Neural progenitor cell (in vitro differentiated cells): ENCODE measurements around the gene MAB21L4.

Experiments
- EZH2 ChIP-seq: fragments of 200-600 bp; sonication (generic); IDR thresholded peaks from 2 replicates; pipeline ENCODE4 v1.6.1; 2017; ENCODE audit warnings: antibody characterized with exemption, mild to moderate bottlenecking, moderate library complexity
- EZH2phosphoT487 ChIP-seq: fragments of 200-600 bp; sonication (generic); IDR thresholded peaks from 2 replicates; pipeline ENCODE4 v1.6.1; 2017; ENCODE audit warnings: antibody characterized with exemption
- TF ChIP-seq, protein P1 (sequence below): fragments of 200-600 bp; sonication (generic); IDR thresholded peaks from 2 replicates; pipeline ENCODE4 v1.5.1; 2017; ENCODE audit warnings: antibody characterized with exemption, mild to moderate bottlenecking

DNA sequence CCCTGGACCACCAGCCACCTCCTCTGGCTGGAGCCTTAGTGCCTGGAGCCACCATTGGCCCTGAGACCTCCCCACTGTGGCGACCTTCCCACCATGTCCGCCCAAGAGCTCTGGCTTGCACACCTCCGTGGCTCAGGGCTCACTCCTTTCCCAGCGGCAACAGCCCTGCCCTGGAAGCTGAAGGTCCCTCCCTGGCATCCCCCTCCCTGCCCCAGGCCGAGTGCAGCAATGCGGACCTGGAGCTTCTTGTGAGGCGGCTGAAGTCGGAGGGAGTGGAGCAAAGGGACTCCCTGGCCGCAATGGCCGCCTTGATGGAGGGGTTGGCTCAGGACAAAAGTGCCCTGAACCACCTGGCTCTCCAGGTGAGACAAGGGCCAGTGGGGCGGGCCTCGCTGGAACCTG is 38.7 kb upstream of the MAB21L4 start:
- TF ChIP-seq, protein P1, sequence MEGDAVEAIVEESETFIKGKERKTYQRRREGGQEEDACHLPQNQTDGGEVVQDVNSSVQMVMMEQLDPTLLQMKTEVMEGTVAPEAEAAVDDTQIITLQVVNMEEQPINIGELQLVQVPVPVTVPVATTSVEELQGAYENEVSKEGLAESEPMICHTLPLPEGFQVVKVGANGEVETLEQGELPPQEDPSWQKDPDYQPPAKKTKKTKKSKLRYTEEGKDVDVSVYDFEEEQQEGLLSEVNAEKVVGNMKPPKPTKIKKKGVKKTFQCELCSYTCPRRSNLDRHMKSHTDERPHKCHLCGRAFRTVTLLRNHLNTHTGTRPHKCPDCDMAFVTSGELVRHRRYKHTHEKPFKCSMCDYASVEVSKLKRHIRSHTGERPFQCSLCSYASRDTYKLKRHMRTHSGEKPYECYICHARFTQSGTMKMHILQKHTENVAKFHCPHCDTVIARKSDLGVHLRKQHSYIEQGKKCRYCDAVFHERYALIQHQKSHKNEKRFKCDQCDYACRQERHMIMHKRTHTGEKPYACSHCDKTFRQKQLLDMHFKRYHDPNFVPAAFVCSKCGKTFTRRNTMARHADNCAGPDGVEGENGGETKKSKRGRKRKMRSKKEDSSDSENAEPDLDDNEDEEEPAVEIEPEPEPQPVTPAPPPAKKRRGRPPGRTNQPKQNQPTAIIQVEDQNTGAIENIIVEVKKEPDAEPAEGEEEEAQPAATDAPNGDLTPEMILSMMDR: no peak
- no peak for TF ChIP-seq EZH2
- no peak for TF ChIP-seq EZH2phosphoT487
